Right cardiac atrium (tissue), 5 donors: ENCODE results near the gene NWD2. TPM values are rescaled to one million over a fixed set of nuclear protein-coding genes. Genes with fewer than 3 reads are reported as not detected.

ENCODE experiments used
- ATAC-seq, 2 donors: fragments of 200-7000 bp; cut with Tn5 transposase; one replicate each; pipeline versions ENCODE4 v1.8.0 to v1.9.1; 2020; ENCODE audit warnings: moderate library complexity in 2 of 2, mild to moderate bottlenecking in 1 of 2
- DNase-seq, 3 donors: peaks; one replicate each; pipeline ENCODE4 v3.0.0-alpha.2; 2020
- H3K27ac ChIP-seq: one replicate; pipeline ENCODE4 v1.5.1; 2013; ENCODE audit warnings: mild to moderate bottlenecking, low read length, control low read depth, moderate library complexity
- H3K27me3 ChIP-seq: one replicate; pipeline ENCODE4 v1.6.1; 2013; ENCODE audit not compliant: control insufficient read depth, insufficient read depth
- H3K4me1 ChIP-seq: one replicate; pipeline ENCODE4 v1.6.1; 2013; ENCODE audit warnings: low read length; ENCODE audit not compliant: control insufficient read depth, insufficient read depth
- H3K4me3 ChIP-seq: one replicate; pipeline ENCODE4 v1.5.1; 2013; ENCODE audit warnings: low read length, control low read depth
- H3K9me3 ChIP-seq: one replicate; pipeline ENCODE4 v1.6.1; 2013; ENCODE audit warnings: low read length; ENCODE audit not compliant: control insufficient read depth
- WGBS: extraction: QIAGEN DNeasy Blood & Tissue Kit; methylation state at CpG from one replicate; pipeline ENCODE4 v1.1.7; 2013; 5-methylcytosine and 5-hydroxymethylcytosine counted together
- intact Hi-C, 4 donors: fragments of 100-400 bp; cut with DNase I; formaldehyde crosslinking; loops; one replicate each; pipeline versions ENCODE4 v1.11.0 to v1.14.0; 2022 to 2023
- polyA plus RNA-seq: library from polyadenylated mRNA; stranded (reverse); fragments of 200-250 nt; gene quantifications from one replicate; pipeline ENCODE4 v1.2.3, GENCODE V29; 2013
- total RNA-seq, 4 donors: library from RNA; stranded (reverse); fragmentation: NEBNext Ultra II Directional; extraction: Animal tissue kit (Norgen Biotek cat#: 25700); gene quantifications; one replicate each; pipeline ENCODE4 v1.2.1, GENCODE V29; 2021
- donor health status: healthy with polysubstance abuse.
- donor health status: DM: no; HTN: yes; CAD: no.
- donor health status: DM: no; HTN: no; CAD: no.
- donor health status: DM: no; HTN: yes; CAD: no; lungs with severe emphysema.
- donor health status: DM: yes; HTN: yes; CAD: no.

Gene NWD2
- total and polyA plus RNA-seq, 5 donors = 0.07 to 0.39 TPM; not detected in 3

DNA sequence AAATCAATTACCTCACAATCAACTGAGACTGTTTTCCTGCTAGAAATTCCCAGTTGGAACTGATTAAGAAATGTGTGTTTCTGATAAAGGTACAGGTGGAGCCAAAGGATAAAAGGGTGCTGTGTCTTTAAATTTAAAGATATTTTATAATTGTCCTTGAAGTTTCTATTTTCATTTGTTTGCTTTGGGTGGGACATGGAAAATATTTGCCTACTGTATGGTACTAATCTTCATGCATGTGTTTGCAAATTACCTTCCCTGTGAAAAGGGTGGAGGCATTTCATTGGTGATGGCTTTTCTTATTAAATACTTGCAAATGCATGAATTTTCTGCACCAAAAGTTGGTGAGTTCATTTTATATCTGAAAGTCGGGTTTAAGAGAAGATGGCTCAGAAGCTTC, 225.7 kb downstream of the NWD2 start:
- H3K9me3 ChIP-seq = no peaks in the 10 kb centered on the region
- H3K27me3 ChIP-seq = no peaks in the 10 kb centered on the region
- no peak overlapping the region for H3K4me3 ChIP-seq
- 80% methylated on average over 1 of the region's 1 CpG for WGBS
- H3K4me1 ChIP-seq = no peaks in the 10 kb centered on the region
- ATAC-seq = no peak
- no peak overlapping the region for H3K27ac ChIP-seq
- intact Hi-C loops = no loop called here
- no peak for DNase-seq

GRCh38 chr4:37471093-37471492, 226.6 kb downstream of the NWD2 start:
- no peak for ATAC-seq
- no peaks in the 10 kb centered on the region for H3K27me3 ChIP-seq
- H3K27ac ChIP-seq = no peak overlapping the region
- intact Hi-C loops = no loop called here
- no peaks in the 10 kb centered on the region for H3K9me3 ChIP-seq
- WGBS = 81% methylated on average over 1 of the region's 1 CpG
- H3K4me1 ChIP-seq = no peaks in the 10 kb centered on the region
- DNase-seq = no peak
- H3K4me3 ChIP-seq = no peak overlapping the region

GRCh38 chr4:37471971-37472370, 227.4 kb downstream of the NWD2 start:
- H3K27me3 ChIP-seq = no peaks in the 10 kb centered on the region
- intact Hi-C loops = no loop called here
- H3K4me3 ChIP-seq = no peak overlapping the region
- no peaks in the 10 kb centered on the region for H3K4me1 ChIP-seq
- H3K9me3 ChIP-seq = no peaks in the 10 kb centered on the region
- ATAC-seq (peak in 1 of 2 donors; percentile 19), DNase-seq (peak in 2 of 3 donors; percentile 52)
- WGBS = 44% methylated on average over 5 of the region's 5 CpGs
- no peak overlapping the region for H3K27ac ChIP-seq

DNA sequence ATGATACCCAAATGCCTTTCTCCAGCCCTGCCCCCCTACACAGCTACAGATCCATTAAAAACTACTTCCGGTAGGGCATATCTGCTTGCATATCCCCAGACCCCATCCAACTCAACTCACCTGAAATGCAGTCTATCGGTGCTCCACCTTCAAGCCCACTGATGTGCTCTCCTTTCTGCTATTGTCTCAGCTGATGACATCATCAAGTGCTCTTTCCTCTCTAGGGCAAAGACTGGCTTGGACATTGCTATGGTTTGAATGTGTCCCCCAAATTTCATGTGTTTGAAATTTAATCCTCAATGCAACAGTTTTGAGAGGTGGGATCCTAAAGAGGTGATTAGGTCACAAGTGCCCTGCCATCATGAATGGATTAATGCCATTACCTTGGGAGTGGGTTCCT, 229.3 kb downstream of the NWD2 start:
- intact Hi-C loops = no loop called here
- Histone ChIP-seq H3K4me1 (no peaks in the 10 kb centered on the region), H3K27ac (no peak overlapping the region), H3K27me3 (no peaks in the 10 kb centered on the region), H3K4me3 (no peak overlapping the region), H3K9me3 (no peaks in the 10 kb centered on the region)
- 86% methylated on average over 2 of the region's 2 CpGs for WGBS
- DNase-seq = no peak
- no peak for ATAC-seq

DNA sequence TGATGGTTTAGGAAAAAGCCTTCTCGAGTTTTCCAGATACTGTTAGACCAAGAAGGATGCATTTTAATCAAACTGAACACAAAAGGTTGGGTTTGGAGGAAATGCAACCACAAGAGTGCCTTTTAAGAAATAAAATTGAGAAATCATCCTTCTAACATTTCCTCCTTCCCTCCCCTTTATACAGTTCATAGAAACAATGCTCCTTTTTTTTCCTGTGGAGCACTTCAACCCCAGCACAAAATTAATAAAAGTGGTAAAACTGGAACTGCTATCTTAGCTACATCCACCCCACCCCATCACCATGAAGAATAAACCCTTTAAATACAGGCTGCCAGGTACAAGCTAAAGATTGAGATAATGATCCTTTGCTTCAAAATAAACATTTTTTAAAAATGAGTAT, 230.5 kb downstream of the NWD2 start:
- Histone ChIP-seq H3K9me3 (no peaks in the 10 kb centered on the region), H3K27ac (no peak overlapping the region), H3K4me1 (no peaks in the 10 kb centered on the region), H3K27me3 (no peaks in the 10 kb centered on the region), H3K4me3 (no peak overlapping the region)
- intact Hi-C loops = no loop called here
- DNase-seq (no peak), ATAC-seq (no peak)
- 46% methylated on average over 1 of the region's 1 CpG for WGBS

DNA sequence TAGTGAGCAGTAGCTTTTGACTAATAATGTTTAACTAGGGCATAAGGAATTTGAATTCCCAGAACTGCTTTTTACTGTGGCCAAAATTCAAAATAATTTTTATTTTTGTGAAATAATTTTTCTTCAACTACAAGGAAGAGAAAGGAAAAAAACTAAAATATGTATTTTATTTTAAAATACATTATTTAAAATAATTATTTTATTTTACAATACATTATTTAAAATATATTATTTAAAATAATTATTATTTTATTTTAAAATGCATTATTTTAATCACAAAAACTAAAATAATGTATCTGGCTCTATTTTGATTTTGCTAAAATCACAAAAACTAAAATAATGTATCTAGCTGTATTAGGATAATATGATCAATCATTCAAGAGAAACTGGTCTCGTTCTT, 231.2 kb downstream of the NWD2 start:
- H3K27me3 ChIP-seq = no peaks in the 10 kb centered on the region
- no peak for ATAC-seq
- no peak overlapping the region for H3K4me3 ChIP-seq
- 75% methylated on average over 1 of the region's 1 CpG for WGBS
- no peaks in the 10 kb centered on the region for H3K4me1 ChIP-seq
- intact Hi-C loops = no loop called here
- no peak for DNase-seq
- no peak overlapping the region for H3K27ac ChIP-seq
- H3K9me3 ChIP-seq = no peaks in the 10 kb centered on the region

GRCh38 chr4:37476256-37476655, 231.7 kb downstream of the NWD2 start:
- H3K9me3 ChIP-seq = no peaks in the 10 kb centered on the region
- H3K27me3 ChIP-seq = no peaks in the 10 kb centered on the region
- no peak for DNase-seq
- intact Hi-C loops = no loop called here
- no peaks in the 10 kb centered on the region for H3K4me1 ChIP-seq
- no peak for ATAC-seq
- H3K4me3 ChIP-seq = no peak overlapping the region
- H3K27ac ChIP-seq = no peak overlapping the region

DNA sequence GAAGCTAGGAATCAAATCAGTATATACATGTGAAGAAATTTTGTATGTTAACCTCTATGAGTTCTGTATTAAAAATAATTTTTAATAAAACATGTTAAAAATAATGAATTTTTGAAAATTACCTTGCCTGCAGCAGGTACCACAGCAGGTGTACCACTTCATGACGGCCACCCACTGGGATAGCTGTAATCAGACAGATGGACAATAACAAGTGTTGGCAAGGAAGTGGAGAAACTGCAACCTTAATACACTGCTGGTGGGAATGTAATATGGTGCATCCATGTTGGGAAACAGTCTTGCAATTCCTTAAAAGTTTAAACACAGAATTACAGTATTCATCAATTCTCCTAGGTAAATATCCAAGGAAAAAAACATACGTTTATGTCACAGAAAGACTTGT, 232.1 kb downstream of the NWD2 start:
- WGBS = 85% methylated on average over 2 of the region's 2 CpGs
- intact Hi-C loops = no loop called here
- ATAC-seq (no peak), DNase-seq (no peak)
- H3K27ac ChIP-seq = no peak overlapping the region
- H3K4me1 ChIP-seq = no peaks in the 10 kb centered on the region
- no peak overlapping the region for H3K4me3 ChIP-seq
- H3K9me3 ChIP-seq = no peaks in the 10 kb centered on the region
- H3K27me3 ChIP-seq = no peaks in the 10 kb centered on the region

DNA sequence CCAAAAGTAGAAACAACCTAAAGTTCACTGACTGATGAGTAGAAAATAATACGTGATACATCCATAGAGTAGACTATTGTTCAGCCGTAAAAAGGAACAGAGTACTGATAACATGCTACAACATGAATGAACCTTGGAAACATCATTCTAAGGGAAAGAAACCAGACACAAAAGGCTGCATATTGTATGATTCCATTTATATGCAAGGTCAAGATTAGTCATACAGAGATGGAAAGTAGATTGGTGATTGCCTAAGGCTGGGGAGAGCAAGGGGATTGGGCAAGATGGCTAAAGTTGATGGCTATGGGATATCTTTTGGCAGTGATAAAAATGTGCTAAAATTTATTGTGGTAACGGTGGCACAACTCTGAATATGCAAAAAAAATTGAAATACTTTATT, 232.6 kb downstream of the NWD2 start:
- H3K9me3 ChIP-seq = no peaks in the 10 kb centered on the region
- intact Hi-C loops = no loop called here
- no peaks in the 10 kb centered on the region for H3K4me1 ChIP-seq
- H3K27ac ChIP-seq = no peak overlapping the region
- no peak overlapping the region for H3K4me3 ChIP-seq
- WGBS = 86% methylated on average over 3 of the region's 3 CpGs
- no peaks in the 10 kb centered on the region for H3K27me3 ChIP-seq
- no peak for ATAC-seq
- no peak for DNase-seq

GRCh38 chr4:37478151-37478550, 233.6 kb downstream of the NWD2 start:
- Histone ChIP-seq H3K4me1 (no peaks in the 10 kb centered on the region), H3K27ac (no peak overlapping the region), H3K27me3 (no peaks in the 10 kb centered on the region), H3K9me3 (no peaks in the 10 kb centered on the region), H3K4me3 (no peak overlapping the region)
- no peak for DNase-seq
- intact Hi-C loops = no loop called here
- ATAC-seq = no peak
- 72% methylated on average over 6 of the region's 6 CpGs for WGBS

DNA sequence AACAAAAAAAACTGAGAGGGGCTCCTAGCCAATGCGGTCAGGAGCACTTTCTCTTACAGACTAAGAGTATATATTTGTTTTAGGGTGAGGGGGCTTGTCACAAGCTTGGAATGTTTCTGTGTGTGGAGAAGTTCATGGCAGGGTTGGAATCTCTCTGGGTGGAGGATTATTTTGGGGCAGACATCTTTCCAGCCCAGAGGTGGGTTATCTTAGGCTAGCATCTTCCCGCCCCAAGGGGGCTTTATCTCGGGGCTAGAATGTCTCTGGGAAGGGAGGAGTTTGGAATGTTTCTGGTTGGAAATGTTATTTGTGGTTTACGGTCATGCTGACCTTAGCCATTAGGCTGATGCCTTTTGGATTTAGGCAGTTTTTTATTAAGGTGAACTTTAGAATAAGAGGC, 236.0 kb downstream of the NWD2 start:
- no peak for DNase-seq
- Histone ChIP-seq H3K4me1 (no peaks in the 10 kb centered on the region), H3K27me3 (no peaks in the 10 kb centered on the region), H3K4me3 (no peak overlapping the region), H3K9me3 (no peaks in the 10 kb centered on the region), H3K27ac (no peak overlapping the region)
- intact Hi-C loops = no loop called here
- no peak for ATAC-seq
- WGBS = 75% methylated on average over 4 of the region's 4 CpGs

DNA sequence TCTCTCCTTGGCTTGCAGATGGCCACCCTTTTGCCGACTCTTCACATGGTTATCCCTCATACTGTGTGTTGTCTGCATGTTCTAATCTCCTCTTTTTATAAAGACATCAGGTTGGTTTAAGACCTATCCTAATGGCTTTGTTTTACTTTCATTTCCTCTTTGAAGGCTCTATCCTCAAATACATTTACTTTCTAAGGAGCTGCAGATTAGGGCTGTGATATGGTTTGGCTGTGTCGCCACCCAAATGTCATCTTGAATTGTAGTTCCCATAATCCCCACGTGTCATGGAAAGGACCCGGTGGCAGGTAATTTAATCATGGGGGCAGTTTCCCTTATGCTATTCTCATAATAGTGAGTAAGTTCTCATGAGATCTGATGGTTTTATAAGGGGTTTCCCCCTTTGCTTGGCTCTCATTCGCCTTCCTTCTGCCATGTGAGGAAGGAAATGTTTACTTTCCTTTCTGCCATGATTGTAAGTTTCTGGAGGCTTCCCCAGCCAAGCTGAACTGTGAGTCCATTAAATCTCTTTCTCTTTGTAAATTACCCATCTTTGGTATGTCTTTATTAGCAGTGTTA, 237.1 kb downstream of the NWD2 start:
- intact Hi-C loops = no loop called here
- WGBS = 77% methylated on average over 5 of the region's 5 CpGs
- Histone ChIP-seq H3K4me3 (no peak overlapping the region), H3K9me3 (no peaks in the 10 kb centered on the region), H3K4me1 (no peaks in the 10 kb centered on the region), H3K27me3 (no peaks in the 10 kb centered on the region), H3K27ac (no peak overlapping the region)
- no peak for ATAC-seq
- no peak for DNase-seq
